ENCODE results near the gene UBE2E2. TPM values are rescaled to one million over a fixed set of nuclear protein-coding genes. Genes with fewer than 3 reads are reported as not detected.
"Not testable (repeated sequence)": the region's sequence is repeated elsewhere in the genome, so short reads cannot be mapped to it uniquely, and the experiment has no call there.

Gene UBE2E2
- total RNA-seq, 1 donor from 2014 or later = 32.5 TPM

GRCh38 chr3:23175341-23176083 lies 27.6 kb upstream of the UBE2E2 start:
- H3K27me3 Mint-ChIP-seq = peaks cover 8% of the 10 kb centered on the region

GRCh38 chr3:23176839-23177238 lies 26.3 kb upstream of the UBE2E2 start:
- not testable (repeated sequence) for H3K36me3 Mint-ChIP-seq (ENCODE audit: insufficient read depth); H3K4me3 Mint-ChIP-seq (ENCODE audit: low read depth); H3K27ac Mint-ChIP-seq; H3K9me3 Mint-ChIP-seq (ENCODE audit: low read depth); H3K4me1 Mint-ChIP-seq (ENCODE audit: low read depth); H3K27me3 Mint-ChIP-seq; DNase-seq (ENCODE audit: low spot score, unreplicated experiment)

More at GRCh38 chr3:23175341-23176083, 27.6 kb upstream of the UBE2E2 start:
- Mint-ChIP-seq H3K4me1 (ENCODE audit: low read depth) (no peaks in the 10 kb centered on the region), H3K27ac (no peak overlapping the region), H3K36me3 (ENCODE audit: insufficient read depth) (no peaks in the 10 kb centered on the region), H3K9me3 (ENCODE audit: low read depth) (peaks cover 3% of the 10 kb centered on the region), H3K4me3 (ENCODE audit: low read depth) (no peak overlapping the region)
- DNase-seq (ENCODE audit: low spot score, unreplicated experiment) = no peak
- TF ChIP-seq CTCF (IDR thresholded peaks at IDR 0.05; ENCODE audit: unreplicated experiment) = no peak

GRCh38 chr3:23182996-23183513 lies 20.1 kb upstream of the UBE2E2 start:
- no peak overlapping the region for H3K4me3 Mint-ChIP-seq (ENCODE audit: low read depth)
- H3K27me3 Mint-ChIP-seq = no peaks in the 10 kb centered on the region
- H3K9me3 Mint-ChIP-seq (ENCODE audit: low read depth) = no peaks in the 10 kb centered on the region
- TF ChIP-seq CTCF (IDR thresholded peaks at IDR 0.05; ENCODE audit: unreplicated experiment) = no peak
- H3K4me1 Mint-ChIP-seq (ENCODE audit: low read depth) = no peaks in the 10 kb centered on the region
- H3K36me3 Mint-ChIP-seq (ENCODE audit: insufficient read depth) = no peaks in the 10 kb centered on the region
- H3K27ac Mint-ChIP-seq = no peak overlapping the region
- no peak for DNase-seq (ENCODE audit: low spot score, unreplicated experiment)

GRCh38 chr3:23183731-23184130 lies 19.4 kb upstream of the UBE2E2 start:
- Mint-ChIP-seq H3K4me1 (ENCODE audit: low read depth) (no peaks in the 10 kb centered on the region), H3K36me3 (ENCODE audit: insufficient read depth) (no peaks in the 10 kb centered on the region), H3K27ac (no peak overlapping the region), H3K4me3 (ENCODE audit: low read depth) (no peak overlapping the region), H3K27me3 (no peaks in the 10 kb centered on the region), H3K9me3 (ENCODE audit: low read depth) (no peaks in the 10 kb centered on the region)
- peak; percentile 55 for TF ChIP-seq CTCF (IDR thresholded peaks at IDR 0.05; ENCODE audit: unreplicated experiment)
- no peak for DNase-seq (ENCODE audit: low spot score, unreplicated experiment)

GRCh38 chr3:23185861-23186260 lies 17.3 kb upstream of the UBE2E2 start:
- Mint-ChIP-seq H3K4me1 (ENCODE audit: low read depth) (no peaks in the 10 kb centered on the region), H3K9me3 (ENCODE audit: low read depth) (no peaks in the 10 kb centered on the region), H3K27ac (no peak overlapping the region), H3K36me3 (ENCODE audit: insufficient read depth) (no peaks in the 10 kb centered on the region), H3K4me3 (ENCODE audit: low read depth) (no peak overlapping the region), H3K27me3 (no peaks in the 10 kb centered on the region)
- DNase-seq (ENCODE audit: low spot score, unreplicated experiment) = no peak
- TF ChIP-seq CTCF (IDR thresholded peaks at IDR 0.05; ENCODE audit: unreplicated experiment) = no peak

GRCh38 chr3:23189187-23189586 lies 13.9 kb upstream of the UBE2E2 start:
- TF ChIP-seq CTCF (IDR thresholded peaks at IDR 0.05; ENCODE audit: unreplicated experiment) = no peak
- DNase-seq (ENCODE audit: low spot score, unreplicated experiment) = no peak
- peaks cover 8% of the 10 kb centered on the region for H3K27me3 Mint-ChIP-seq
- H3K9me3 Mint-ChIP-seq (ENCODE audit: low read depth) = no peaks in the 10 kb centered on the region
- H3K27ac Mint-ChIP-seq = no peak overlapping the region
- H3K4me1 Mint-ChIP-seq (ENCODE audit: low read depth) = no peaks in the 10 kb centered on the region
- H3K4me3 Mint-ChIP-seq (ENCODE audit: low read depth) = no peak overlapping the region
- no peaks in the 10 kb centered on the region for H3K36me3 Mint-ChIP-seq (ENCODE audit: insufficient read depth)
